ENCODE measurements around the gene CPNE1. TPM values are rescaled to one million over a fixed set of nuclear protein-coding genes. Genes with fewer than 3 reads are reported as not detected.

The CPNE1 gene
- total RNA-seq, 2 donors from 2014 or later, result 269 to 280 TPM

DNA sequence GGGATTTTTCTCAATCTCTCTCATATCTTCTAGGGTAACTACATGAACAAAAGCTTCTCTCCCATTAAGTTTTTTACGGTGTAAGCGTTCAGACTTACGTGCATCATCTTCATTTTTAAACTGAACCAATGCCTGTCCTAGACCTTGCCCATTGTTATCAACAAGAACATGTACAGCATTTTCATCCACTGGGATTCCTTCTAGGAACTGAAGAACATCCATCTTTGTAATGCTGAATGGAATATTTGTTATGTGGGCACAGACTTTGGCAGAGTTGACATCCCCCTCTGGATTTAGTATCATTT, 11.3 kb downstream of the CPNE1 start:
- no peak overlapping the region for H3K4me3 Mint-ChIP-seq
- H3K36me3 Mint-ChIP-seq (ENCODE audit: low read depth), result peaks cover 20% of the 10 kb centered on the region
- peaks cover 25% of the 10 kb centered on the region for H3K4me1 Mint-ChIP-seq
- H3K27ac Mint-ChIP-seq, result no peak overlapping the region
- ATAC-seq (replicated peaks), result no peak
- no peaks in the 10 kb centered on the region for H3K27me3 Mint-ChIP-seq
- H3K9me3 Mint-ChIP-seq, result no peaks in the 10 kb centered on the region

GRCh38 chr20:35652641-35653429, 11.9 kb downstream of the CPNE1 start:
- Mint-ChIP-seq H3K36me3 (ENCODE audit: low read depth) (peaks cover 15% of the 10 kb centered on the region), H3K9me3 (no peaks in the 10 kb centered on the region), H3K4me1 (peaks cover 27% of the 10 kb centered on the region), H3K27me3 (no peaks in the 10 kb centered on the region), H3K4me3 (no peak overlapping the region), H3K27ac (no peak overlapping the region)
- ATAC-seq (replicated peaks), result no peak

- no peaks in the 10 kb centered on the region for H3K27me3 Mint-ChIP-seq
- no peak overlapping the region for H3K4me3 Mint-ChIP-seq
- peaks cover 12% of the 10 kb centered on the region for H3K36me3 Mint-ChIP-seq (ENCODE audit: low read depth)
- no peak for ATAC-seq (replicated peaks)
- no peaks in the 10 kb centered on the region for H3K9me3 Mint-ChIP-seq
- no peak overlapping the region for H3K27ac Mint-ChIP-seq
- peaks cover 22% of the 10 kb centered on the region for H3K4me1 Mint-ChIP-seq
These were observed 12.7 kb downstream of the CPNE1 start for GRCh38 chr20:35651958-35652357.

DNA sequence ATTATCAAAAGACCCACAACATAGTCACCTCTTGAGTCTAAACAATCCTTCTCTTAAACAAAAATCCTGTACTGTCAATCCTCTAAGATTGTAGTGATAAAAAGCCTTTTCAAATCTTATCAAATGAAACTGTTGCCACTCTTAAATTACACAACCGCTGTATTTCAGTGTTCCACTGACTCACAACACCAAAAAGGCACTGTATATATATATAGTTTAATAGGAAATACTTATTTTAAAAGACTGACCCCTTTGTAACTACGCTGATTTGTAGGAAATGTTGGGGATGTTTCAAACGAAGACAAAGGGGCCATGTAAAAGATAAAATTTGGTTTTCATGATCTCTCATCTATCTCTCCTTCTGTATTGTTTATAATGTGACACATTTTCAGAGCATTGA, 14.1 kb downstream of the CPNE1 start:
- peak overlapping the region; percentile 3 for H3K4me3 Mint-ChIP-seq
- no peaks in the 10 kb centered on the region for H3K9me3 Mint-ChIP-seq
- peaks cover 23% of the 10 kb centered on the region for H3K4me1 Mint-ChIP-seq
- no peaks in the 10 kb centered on the region for H3K27me3 Mint-ChIP-seq
- peak overlapping the region; percentile 73 for H3K27ac Mint-ChIP-seq
- no peak for ATAC-seq (replicated peaks)
- H3K36me3 Mint-ChIP-seq (ENCODE audit: low read depth), result peaks cover 5% of the 10 kb centered on the region

GRCh38 chr20:35648836-35649235, 15.9 kb downstream of the CPNE1 start:
- H3K27ac Mint-ChIP-seq, result peak overlapping the region; percentile 30
- H3K4me3 Mint-ChIP-seq, result no peak overlapping the region
- H3K9me3 Mint-ChIP-seq, result no peaks in the 10 kb centered on the region
- H3K27me3 Mint-ChIP-seq, result no peaks in the 10 kb centered on the region
- H3K36me3 Mint-ChIP-seq (ENCODE audit: low read depth), result peaks cover 10% of the 10 kb centered on the region
- H3K4me1 Mint-ChIP-seq, result peaks cover 30% of the 10 kb centered on the region
- no peak for ATAC-seq (replicated peaks)

DNA sequence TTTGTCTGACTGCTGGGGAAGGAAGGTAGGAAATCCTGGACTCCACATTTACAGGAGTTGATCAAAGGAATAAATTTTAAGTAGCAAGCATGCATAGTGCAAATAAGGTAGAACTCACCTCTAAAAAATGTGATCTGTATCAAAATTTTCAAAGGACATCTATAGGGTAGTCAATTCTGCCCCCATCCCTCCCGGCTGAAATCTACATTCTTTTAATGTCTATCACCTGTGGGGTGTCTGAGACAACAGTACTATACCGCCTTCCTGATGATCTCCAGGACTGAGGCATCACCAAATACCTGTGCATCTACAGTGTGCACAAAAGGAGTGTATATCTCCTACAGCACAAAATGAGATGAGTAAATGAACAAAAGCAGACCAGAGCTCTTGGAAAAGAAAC, 19.9 kb downstream of the CPNE1 start:
- Mint-ChIP-seq H3K27ac (no peak overlapping the region), H3K27me3 (no peaks in the 10 kb centered on the region), H3K4me3 (no peak overlapping the region), H3K36me3 (ENCODE audit: low read depth) (peaks cover 18% of the 10 kb centered on the region), H3K4me1 (peaks cover 46% of the 10 kb centered on the region), H3K9me3 (no peaks in the 10 kb centered on the region)
- ATAC-seq (replicated peaks), result no peak

DNA sequence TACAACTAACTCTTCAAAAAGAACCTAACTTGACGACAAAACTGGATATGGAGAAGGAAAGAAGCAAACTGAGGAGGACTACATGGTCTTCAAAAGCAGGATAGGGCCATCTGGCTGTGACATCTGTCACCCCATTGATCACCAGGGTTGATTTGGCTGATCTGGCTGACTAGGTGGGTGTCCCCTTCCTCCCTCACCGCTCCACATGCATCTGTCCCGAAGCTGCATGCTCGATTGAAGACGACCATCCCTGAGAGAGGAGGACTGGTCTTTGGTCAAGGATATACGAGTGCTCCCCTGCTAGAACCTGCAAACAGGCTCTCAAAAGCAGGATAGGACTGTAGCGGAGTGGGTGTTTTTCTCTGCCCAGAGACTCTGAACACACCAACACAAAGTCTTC, 21.7 kb downstream of the CPNE1 start:
- H3K4me1 Mint-ChIP-seq, result peaks cover 49% of the 10 kb centered on the region
- H3K4me3 Mint-ChIP-seq, result no peak overlapping the region
- H3K36me3 Mint-ChIP-seq (ENCODE audit: low read depth), result peaks cover 18% of the 10 kb centered on the region
- ATAC-seq (replicated peaks), result no peak
- H3K9me3 Mint-ChIP-seq, result no peaks in the 10 kb centered on the region
- peak overlapping the region; percentile 46 for H3K27ac Mint-ChIP-seq
- no peaks in the 10 kb centered on the region for H3K27me3 Mint-ChIP-seq

DNA sequence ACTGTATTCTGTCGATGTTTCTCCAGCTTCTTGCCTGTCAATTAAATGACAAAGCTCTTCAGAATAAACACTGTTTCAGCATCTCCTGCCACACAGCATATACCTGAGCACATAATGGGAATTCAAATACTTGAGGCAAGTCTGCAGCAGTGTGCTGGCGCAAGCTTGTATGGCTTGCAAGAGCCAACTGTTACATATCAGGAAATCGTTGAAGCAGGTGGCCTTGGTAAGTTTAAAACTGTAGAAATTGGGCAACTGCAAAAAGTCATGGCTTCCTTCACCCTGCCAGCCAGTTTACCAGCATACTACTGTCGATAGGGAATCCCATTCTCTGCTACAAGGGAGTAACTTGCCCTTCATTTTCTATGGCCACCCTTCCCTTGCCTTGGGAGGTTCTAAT, 23.0 kb downstream of the CPNE1 start:
- Mint-ChIP-seq H3K9me3 (no peaks in the 10 kb centered on the region), H3K36me3 (ENCODE audit: low read depth) (peaks cover 13% of the 10 kb centered on the region), H3K4me1 (peaks cover 62% of the 10 kb centered on the region), H3K27me3 (no peaks in the 10 kb centered on the region), H3K4me3 (no peak overlapping the region), H3K27ac (no peak overlapping the region)
- ATAC-seq (replicated peaks), result no peak

DNA sequence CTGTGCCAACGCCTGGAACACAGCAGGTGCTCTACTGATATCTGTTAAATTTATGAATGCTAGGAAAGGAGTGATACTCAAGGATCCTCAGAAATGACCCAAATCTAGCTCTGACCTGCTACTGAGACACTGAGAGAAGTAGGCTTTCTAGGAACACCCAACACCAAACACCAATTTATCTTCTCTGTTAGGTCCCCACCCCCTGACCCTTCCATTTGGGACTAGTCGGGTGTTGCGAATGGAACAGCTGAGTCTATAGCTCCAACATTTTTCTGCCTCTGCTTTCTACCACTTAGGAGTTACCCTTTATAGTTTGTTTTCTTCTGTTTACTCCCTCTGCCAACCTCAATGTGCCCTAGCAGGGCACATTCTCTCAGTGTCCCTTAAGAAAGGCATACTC, 24.0 kb downstream of the CPNE1 start:
- H3K9me3 Mint-ChIP-seq, result no peaks in the 10 kb centered on the region
- peaks cover 13% of the 10 kb centered on the region for H3K36me3 Mint-ChIP-seq (ENCODE audit: low read depth)
- peak overlapping the region; percentile 55 for H3K27ac Mint-ChIP-seq
- H3K4me1 Mint-ChIP-seq, result peaks cover 66% of the 10 kb centered on the region
- no peak for ATAC-seq (replicated peaks)
- H3K27me3 Mint-ChIP-seq, result no peaks in the 10 kb centered on the region
- H3K4me3 Mint-ChIP-seq, result no peak overlapping the region

DNA sequence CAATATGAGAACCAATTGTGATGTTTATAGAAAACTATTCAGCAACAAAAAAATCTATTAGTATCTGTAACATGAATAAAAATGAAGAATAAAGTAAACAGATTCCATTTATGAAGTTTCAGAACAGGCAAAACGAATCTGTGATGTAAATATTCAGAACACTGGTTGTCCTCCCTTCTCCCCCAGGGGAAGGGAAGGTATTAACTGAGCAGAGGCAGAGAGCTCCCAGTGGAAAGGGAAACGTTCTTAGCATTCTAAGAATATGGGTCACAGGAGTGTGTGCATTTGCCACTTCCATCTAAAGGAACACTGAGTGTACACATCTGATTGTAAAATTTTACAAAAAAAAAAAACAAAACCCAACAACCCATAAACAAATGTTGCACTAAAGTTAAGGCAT, 25.9 kb downstream of the CPNE1 start:
- Mint-ChIP-seq H3K27me3 (no peaks in the 10 kb centered on the region), H3K4me1 (peaks cover 62% of the 10 kb centered on the region), H3K27ac (peak overlapping the region; percentile 47), H3K36me3 (ENCODE audit: low read depth) (peaks cover 8% of the 10 kb centered on the region), H3K9me3 (no peaks in the 10 kb centered on the region), H3K4me3 (no peak overlapping the region)
- ATAC-seq (replicated peaks), result no peak

DNA sequence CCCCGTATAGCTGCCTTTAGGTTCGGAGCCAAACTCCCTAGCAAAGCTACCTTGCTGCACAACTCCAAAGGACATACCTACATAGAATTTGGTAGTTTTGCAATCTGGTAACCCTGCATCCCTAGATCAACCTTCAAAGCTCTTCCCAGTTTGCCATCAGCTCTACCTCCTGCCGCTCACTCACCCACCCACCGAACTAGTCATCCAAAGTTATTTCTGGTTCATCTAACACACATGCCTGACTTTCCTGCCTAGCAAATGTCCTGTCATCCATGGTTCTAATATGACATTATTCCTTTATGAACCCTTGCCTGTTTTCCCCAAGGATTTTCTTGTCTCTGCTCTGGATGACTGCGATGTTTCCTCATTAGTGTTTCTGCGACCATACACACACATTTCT, 27.4 kb downstream of the CPNE1 start:
- Mint-ChIP-seq H3K4me3 (no peak overlapping the region), H3K4me1 (peaks cover 51% of the 10 kb centered on the region), H3K9me3 (no peaks in the 10 kb centered on the region), H3K27ac (peak overlapping the region; percentile 55), H3K27me3 (no peaks in the 10 kb centered on the region), H3K36me3 (ENCODE audit: low read depth) (peaks cover 17% of the 10 kb centered on the region)
- ATAC-seq (replicated peaks), result no peak

DNA sequence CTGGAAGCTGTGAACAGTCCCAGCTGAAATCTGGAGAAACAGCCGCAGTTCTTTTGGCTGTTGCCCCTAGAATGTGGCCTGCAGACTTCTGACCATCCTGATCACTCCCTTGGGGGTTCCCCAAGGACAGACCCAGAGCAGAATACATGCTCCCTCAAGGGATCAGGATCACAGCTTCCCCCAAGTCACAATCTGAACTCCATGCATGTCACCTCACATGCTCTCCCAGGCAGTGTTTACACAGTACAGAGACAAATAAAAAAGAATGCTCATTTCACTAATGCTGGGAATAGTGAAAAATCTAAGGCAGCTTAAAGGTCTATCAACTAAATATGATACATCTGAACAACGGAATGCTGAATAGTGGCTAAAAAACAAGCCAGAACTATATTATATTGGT, 28.6 kb downstream of the CPNE1 start:
- Mint-ChIP-seq H3K4me1 (peaks cover 44% of the 10 kb centered on the region), H3K27me3 (no peaks in the 10 kb centered on the region), H3K36me3 (ENCODE audit: low read depth) (peaks cover 25% of the 10 kb centered on the region), H3K9me3 (no peaks in the 10 kb centered on the region), H3K27ac (peak overlapping the region; percentile 84), H3K4me3 (no peak overlapping the region)
- ATAC-seq (replicated peaks), result no peak

GRCh38 chr20:35635652-35636051, 29.0 kb downstream of the CPNE1 start:
- no peaks in the 10 kb centered on the region for H3K27me3 Mint-ChIP-seq
- no peak for ATAC-seq (replicated peaks)
- peaks cover 30% of the 10 kb centered on the region for H3K36me3 Mint-ChIP-seq (ENCODE audit: low read depth)
- H3K4me1 Mint-ChIP-seq, result peaks cover 40% of the 10 kb centered on the region
- peak overlapping the region; percentile 84 for H3K27ac Mint-ChIP-seq
- no peaks in the 10 kb centered on the region for H3K9me3 Mint-ChIP-seq
- H3K4me3 Mint-ChIP-seq, result no peak overlapping the region

- Mint-ChIP-seq H3K27me3 (no peaks in the 10 kb centered on the region), H3K27ac (peak overlapping the region; percentile 73), H3K4me1 (peaks cover 18% of the 10 kb centered on the region), H3K9me3 (no peaks in the 10 kb centered on the region), H3K4me3 (no peak overlapping the region), H3K36me3 (ENCODE audit: low read depth) (peaks cover 60% of the 10 kb centered on the region)
- no peak for ATAC-seq (replicated peaks)
These were observed 32.1 kb downstream of the CPNE1 start for GRCh38 chr20:35632539-35633115.

GRCh38 chr20:35630636-35631035, 34.1 kb downstream of the CPNE1 start:
- Mint-ChIP-seq H3K27me3 (no peaks in the 10 kb centered on the region), H3K27ac (no peak overlapping the region), H3K9me3 (no peaks in the 10 kb centered on the region), H3K4me3 (no peak overlapping the region), H3K4me1 (peaks cover 4% of the 10 kb centered on the region), H3K36me3 (ENCODE audit: low read depth) (peaks cover 80% of the 10 kb centered on the region)
- peak; percentile 31 for ATAC-seq (replicated peaks)

Data from activated T-helper 17 cell treated with anti-CD3 and anti-CD28 coated beads, Interleukin-2, amount 50 U/mL, for 72 hours (primary cell).